GM06990 (cell line): ENCODE measurements around the gene PRKCH.

Experiments
- DNase-seq: peaks from one replicate; pipeline ENCODE4 v3.0.0-alpha.2; 2011; ENCODE audit not compliant: insufficient read length; ENCODE audit errors: extremely low read depth
- H3K27me3 ChIP-seq: replicated peaks from 2 replicates; pipeline ENCODE4 v1.6.0; 2011; ENCODE audit warnings: low read length; ENCODE audit not compliant: control insufficient read depth, insufficient read depth
- H3K36me3 ChIP-seq: 2 replicates; pipeline ENCODE4 v1.5.1; 2011; ENCODE audit warnings: low read length; ENCODE audit not compliant: control insufficient read depth, insufficient read depth
- H3K4me3 ChIP-seq: replicated peaks from 2 replicates; pipeline ENCODE4 v1.5.1; 2011; ENCODE audit warnings: low read depth, mild to moderate bottlenecking, control low read depth, low read length
- TF ChIP-seq, protein P1 (sequence below): IDR thresholded peaks from 2 replicates; pipeline ENCODE4 v1.5.1; 2011; ENCODE audit warnings: low read length, control low read depth, mild to moderate bottlenecking, inconsistent platforms; ENCODE audit not compliant: insufficient read depth, poor library complexity, severe bottlenecking

The PRKCH gene

GRCh38 chr14:61470261-61470960 lies 149.0 kb downstream of the PRKCH start:
- H3K4me3 ChIP-seq: no peak overlapping the region
- no peaks in the 10 kb centered on the region for H3K27me3 ChIP-seq
- no peaks in the 10 kb centered on the region for H3K36me3 ChIP-seq
- TF ChIP-seq, protein P1, sequence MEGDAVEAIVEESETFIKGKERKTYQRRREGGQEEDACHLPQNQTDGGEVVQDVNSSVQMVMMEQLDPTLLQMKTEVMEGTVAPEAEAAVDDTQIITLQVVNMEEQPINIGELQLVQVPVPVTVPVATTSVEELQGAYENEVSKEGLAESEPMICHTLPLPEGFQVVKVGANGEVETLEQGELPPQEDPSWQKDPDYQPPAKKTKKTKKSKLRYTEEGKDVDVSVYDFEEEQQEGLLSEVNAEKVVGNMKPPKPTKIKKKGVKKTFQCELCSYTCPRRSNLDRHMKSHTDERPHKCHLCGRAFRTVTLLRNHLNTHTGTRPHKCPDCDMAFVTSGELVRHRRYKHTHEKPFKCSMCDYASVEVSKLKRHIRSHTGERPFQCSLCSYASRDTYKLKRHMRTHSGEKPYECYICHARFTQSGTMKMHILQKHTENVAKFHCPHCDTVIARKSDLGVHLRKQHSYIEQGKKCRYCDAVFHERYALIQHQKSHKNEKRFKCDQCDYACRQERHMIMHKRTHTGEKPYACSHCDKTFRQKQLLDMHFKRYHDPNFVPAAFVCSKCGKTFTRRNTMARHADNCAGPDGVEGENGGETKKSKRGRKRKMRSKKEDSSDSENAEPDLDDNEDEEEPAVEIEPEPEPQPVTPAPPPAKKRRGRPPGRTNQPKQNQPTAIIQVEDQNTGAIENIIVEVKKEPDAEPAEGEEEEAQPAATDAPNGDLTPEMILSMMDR: no peak
- DNase-seq: no peak

DNA sequence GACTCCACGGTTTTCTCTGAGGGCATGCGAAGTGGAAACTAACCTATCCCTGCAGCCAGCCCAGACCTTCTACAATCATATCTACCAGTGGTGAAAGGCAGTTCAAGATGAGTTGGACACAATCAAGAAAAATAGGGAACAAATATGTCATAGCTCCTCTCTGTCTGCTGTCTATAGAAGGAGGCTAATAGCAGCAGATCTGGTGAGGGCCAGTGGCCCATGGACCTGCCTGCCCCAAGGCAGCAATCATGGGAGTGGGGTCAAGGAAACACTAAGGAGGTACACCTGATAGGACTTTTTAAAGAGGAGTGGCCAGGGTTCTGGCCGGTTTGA lies 149.5 kb downstream of the PRKCH start:
- H3K27me3 ChIP-seq: no peaks in the 10 kb centered on the region
- no peak overlapping the region for H3K4me3 ChIP-seq
- TF ChIP-seq, protein P1: no peak
- no peak for DNase-seq
- no peaks in the 10 kb centered on the region for H3K36me3 ChIP-seq

- Histone ChIP-seq H3K36me3 (no peaks in the 10 kb centered on the region), H3K27me3 (no peaks in the 10 kb centered on the region), H3K4me3 (peak overlapping the region; percentile 53)
- TF ChIP-seq, protein P1: no peak
- no peak for DNase-seq
Observed at GRCh38 chr14:61471297-61472005, 150.1 kb downstream of the PRKCH start.

- TF ChIP-seq, protein P1: no peak
- peak overlapping the region; percentile 53 for H3K4me3 ChIP-seq
- H3K36me3 ChIP-seq: no peaks in the 10 kb centered on the region
- no peak for DNase-seq
- H3K27me3 ChIP-seq: no peaks in the 10 kb centered on the region
Observed at GRCh38 chr14:61472011-61472672, 150.8 kb downstream of the PRKCH start.

GRCh38 chr14:61472801-61473376 lies 151.5 kb downstream of the PRKCH start:
- TF ChIP-seq, protein P1: no peak
- peak; percentile 26 for DNase-seq
- H3K4me3 ChIP-seq: no peak overlapping the region
- H3K27me3 ChIP-seq: no peaks in the 10 kb centered on the region
- no peaks in the 10 kb centered on the region for H3K36me3 ChIP-seq
